Small intestine (tissue), 7 donors: Measurements from ENCODE around the gene SH3GL2. TPM values are rescaled to one million over a fixed set of nuclear protein-coding genes. Genes with fewer than 3 reads are reported as not detected.

ENCODE experiments used
- DNase-seq, 2 donors: peaks; one replicate each; pipeline versions ENCODE4 v3.0.0 to v3.0.0-alpha.2; 2013
- FAIRE-seq: peaks from 2 replicates; lab custom pipeline; 2012; peaks lifted over from hg19 to GRCh38; lab: Jason Lieb, UNC
- H3K27ac ChIP-seq, 3 donors: one replicate each; pipeline ENCODE4 v1.5.1; 2013; ENCODE audit warnings: low read length in 2 of 3, mild to moderate bottlenecking in 2 of 3, control low read depth in 1 of 3, inconsistent platforms in 1 of 3, low read depth in 1 of 3, moderate library complexity in 1 of 3
- H3K27me3 ChIP-seq, 3 donors: one replicate each; pipeline ENCODE4 v1.6.1; 2013; ENCODE audit warnings: low read length in 3 of 3, inconsistent platforms in 1 of 3; ENCODE audit not compliant: control insufficient read depth in 3 of 3, insufficient read depth in 3 of 3
- H3K36me3 ChIP-seq, 3 donors: one replicate each; pipeline ENCODE4 v1.6.1; 2013; ENCODE audit warnings: low read length in 3 of 3, inconsistent platforms in 1 of 3, low read depth in 1 of 3, mild to moderate bottlenecking in 1 of 3, moderate library complexity in 1 of 3; ENCODE audit not compliant: control insufficient read depth in 3 of 3, insufficient read depth in 2 of 3
- H3K4me1 ChIP-seq, 3 donors: one replicate each; pipeline ENCODE4 v1.6.1; 2013; ENCODE audit warnings: low read length in 2 of 3, inconsistent platforms in 1 of 3, low read depth in 1 of 3, mild to moderate bottlenecking in 1 of 3, moderate library complexity in 1 of 3; ENCODE audit not compliant: control insufficient read depth in 3 of 3, insufficient read depth in 2 of 3
- H3K4me3 ChIP-seq, 3 donors: one replicate each; pipeline ENCODE4 v1.5.1; 2013; ENCODE audit warnings: low read length in 3 of 3, control low read depth in 1 of 3, inconsistent platforms in 1 of 3, low read depth in 1 of 3, mild to moderate bottlenecking in 1 of 3, moderate library complexity in 1 of 3
- H3K9me3 ChIP-seq, 2 donors: one replicate each; pipeline ENCODE4 v1.6.1; 2013; ENCODE audit warnings: low read depth in 1 of 2, low read length in 1 of 2; ENCODE audit not compliant: control insufficient read depth in 2 of 2, insufficient read depth in 1 of 2
- WGBS, 3 donors: extraction: QIAGEN DNeasy Blood & Tissue Kit; methylation state at CpG; one replicate each; pipeline ENCODE4 v1.1.7; 2013; 5-methylcytosine and 5-hydroxymethylcytosine counted together
- polyA plus RNA-seq, 4 donors: library from polyadenylated mRNA; stranded (reverse) in 3 of 4; unstranded in 1 of 4; fragments of 200-250 nt in 3 of 4; fragments of 120-200 nt in 1 of 4; gene quantifications; one replicate each; pipeline versions ENCODE4 v1.2.1 to v1.2.3, GENCODE V29; 2013
- donor health status: healthy with polysubstance abuse.
- donor health status: control.
- donor health status: control.
- donor health status: Bipolar disorder and iron deficiency.
- donor health status: healthy.

SH3GL2 gene
- polyA plus RNA-seq, 4 donors = 0.70 to 3.3 TPM; not detected in 2

- Histone ChIP-seq H3K9me3 (no peaks in the 10 kb centered on the region), H3K36me3 (no peaks in the 10 kb centered on the region), H3K27ac (no peak overlapping the region), H3K4me3 (no peak overlapping the region), H3K27me3 (peaks cover 0 to 2% (median 0%) of the 10 kb centered on the region in 3 donors), H3K4me1 (no peaks in the 10 kb centered on the region)
- FAIRE-seq = no peak
- no peak for DNase-seq
- WGBS, 3 donors = 4 to 50% (median 25%) methylated on average over 2 of the region's 2 CpGs
Measured at GRCh38 chr9:17800418-17800817, 221.6 kb downstream of the SH3GL2 start.

GRCh38 chr9:17802249-17802857, 223.5 kb downstream of the SH3GL2 start:
- FAIRE-seq = no peak
- Histone ChIP-seq H3K4me3 (no peak overlapping the region), H3K4me1 (no peaks in the 10 kb centered on the region), H3K9me3 (no peaks in the 10 kb centered on the region), H3K27ac (no peak overlapping the region), H3K27me3 (peaks cover 0 to 2% (median 0%) of the 10 kb centered on the region in 3 donors), H3K36me3 (no peaks in the 10 kb centered on the region)
- WGBS, 3 donors = 43 to 56% (median 47%) methylated on average over 3 of the region's 3 CpGs
- DNase-seq = no peak

GRCh38 chr9:17807613-17808282, 228.9 kb downstream of the SH3GL2 start:
- Histone ChIP-seq H3K27ac (no peak overlapping the region), H3K36me3 (no peaks in the 10 kb centered on the region), H3K9me3 (no peaks in the 10 kb centered on the region), H3K4me1 (no peaks in the 10 kb centered on the region), H3K27me3 (no peaks in the 10 kb centered on the region), H3K4me3 (no peak overlapping the region)
- FAIRE-seq (no peak), DNase-seq (peak; percentile 8 to 44)
- 42 to 68% (median 57%) methylated on average over 2 of the region's 2 CpGs for WGBS, 3 donors

- no peak overlapping the region for H3K27ac ChIP-seq
- 74 to 76% (median 74%) methylated on average over 4 of the region's 4 CpGs for WGBS, 3 donors
- no peak overlapping the region for H3K4me3 ChIP-seq
- no peaks in the 10 kb centered on the region for H3K36me3 ChIP-seq
- no peaks in the 10 kb centered on the region for H3K4me1 ChIP-seq
- H3K9me3 ChIP-seq = no peaks in the 10 kb centered on the region
- DNase-seq (no peak), FAIRE-seq (no peak)
- no peaks in the 10 kb centered on the region for H3K27me3 ChIP-seq
Measured at GRCh38 chr9:17810317-17810716, 231.5 kb downstream of the SH3GL2 start.

- no peak overlapping the region for H3K4me3 ChIP-seq
- no peak overlapping the region for H3K27ac ChIP-seq
- no peaks in the 10 kb centered on the region for H3K4me1 ChIP-seq
- DNase-seq (peak; percentile 66 to 68), FAIRE-seq (peak; percentile 30)
- no peaks in the 10 kb centered on the region for H3K36me3 ChIP-seq
- no peaks in the 10 kb centered on the region for H3K9me3 ChIP-seq
- 19 to 22% (median 19%) methylated on average over 13 of the region's 13 CpGs for whole genome bisulfite sequencing, 3 donors
- H3K27me3 ChIP-seq = no peaks in the 10 kb centered on the region
Measured at GRCh38 chr9:17810728-17811571, 232.1 kb downstream of the SH3GL2 start.

- FAIRE-seq = no peak
- 81 to 95% (median 91%) methylated on average over 4 of the region's 4 CpGs for WGBS, 3 donors
- H3K9me3 ChIP-seq = no peaks in the 10 kb centered on the region
Measured at GRCh38 chr9:17813798-17814197, 234.9 kb downstream of the SH3GL2 start.

GRCh38 chr9:17816431-17817027, 237.7 kb downstream of the SH3GL2 start:
- no peaks in the 10 kb centered on the region for H3K36me3 ChIP-seq
- no peak for FAIRE-seq
- no peak overlapping the region for H3K4me3 ChIP-seq

More at GRCh38 chr9:17813798-17814197, 234.9 kb downstream of the SH3GL2 start:
- no peaks in the 10 kb centered on the region for H3K36me3 ChIP-seq
- DNase-seq = no peak
- no peaks in the 10 kb centered on the region for H3K27me3 ChIP-seq
- no peak overlapping the region for H3K4me3 ChIP-seq
- H3K27ac ChIP-seq = no peak overlapping the region
- H3K4me1 ChIP-seq = no peaks in the 10 kb centered on the region

GRCh38 chr9:17824191-17824590, 245.3 kb downstream of the SH3GL2 start:
- Histone ChIP-seq H3K27me3 (no peaks in the 10 kb centered on the region), H3K4me3 (no peak overlapping the region), H3K27ac (no peak overlapping the region), H3K9me3 (no peaks in the 10 kb centered on the region), H3K4me1 (no peaks in the 10 kb centered on the region), H3K36me3 (no peaks in the 10 kb centered on the region)
- no peak for FAIRE-seq
- no peak for DNase-seq
- WGBS, 3 donors = 0 to 29% (median 4%) methylated on average over 1 of the region's 1 CpG

More at GRCh38 chr9:17816431-17817027, 237.7 kb downstream of the SH3GL2 start:
- no peaks in the 10 kb centered on the region for H3K9me3 ChIP-seq
- no peaks in the 10 kb centered on the region for H3K27me3 ChIP-seq
- 58 to 70% (median 63%) methylated on average over 1 of the region's 1 CpG for WGBS, 3 donors
- no peaks in the 10 kb centered on the region for H3K4me1 ChIP-seq
- DNase-seq = no peak
- no peak overlapping the region for H3K27ac ChIP-seq
